GM18502 (cell line): ENCODE results near the gene STK35.
"Not testable (repeated sequence)": the region's sequence is repeated elsewhere in the genome, so short reads cannot be mapped to it uniquely, and the experiment has no call there.

Source experiments
- ATAC-seq: cut with Tn5 transposase; IDR thresholded peaks from one replicate; pipeline ENCODE4 v1.9.1; 2021; ENCODE audit warnings: mild to moderate bottlenecking; ENCODE audit not compliant: unreplicated experiment, poor library complexity

Gene STK35

DNA sequence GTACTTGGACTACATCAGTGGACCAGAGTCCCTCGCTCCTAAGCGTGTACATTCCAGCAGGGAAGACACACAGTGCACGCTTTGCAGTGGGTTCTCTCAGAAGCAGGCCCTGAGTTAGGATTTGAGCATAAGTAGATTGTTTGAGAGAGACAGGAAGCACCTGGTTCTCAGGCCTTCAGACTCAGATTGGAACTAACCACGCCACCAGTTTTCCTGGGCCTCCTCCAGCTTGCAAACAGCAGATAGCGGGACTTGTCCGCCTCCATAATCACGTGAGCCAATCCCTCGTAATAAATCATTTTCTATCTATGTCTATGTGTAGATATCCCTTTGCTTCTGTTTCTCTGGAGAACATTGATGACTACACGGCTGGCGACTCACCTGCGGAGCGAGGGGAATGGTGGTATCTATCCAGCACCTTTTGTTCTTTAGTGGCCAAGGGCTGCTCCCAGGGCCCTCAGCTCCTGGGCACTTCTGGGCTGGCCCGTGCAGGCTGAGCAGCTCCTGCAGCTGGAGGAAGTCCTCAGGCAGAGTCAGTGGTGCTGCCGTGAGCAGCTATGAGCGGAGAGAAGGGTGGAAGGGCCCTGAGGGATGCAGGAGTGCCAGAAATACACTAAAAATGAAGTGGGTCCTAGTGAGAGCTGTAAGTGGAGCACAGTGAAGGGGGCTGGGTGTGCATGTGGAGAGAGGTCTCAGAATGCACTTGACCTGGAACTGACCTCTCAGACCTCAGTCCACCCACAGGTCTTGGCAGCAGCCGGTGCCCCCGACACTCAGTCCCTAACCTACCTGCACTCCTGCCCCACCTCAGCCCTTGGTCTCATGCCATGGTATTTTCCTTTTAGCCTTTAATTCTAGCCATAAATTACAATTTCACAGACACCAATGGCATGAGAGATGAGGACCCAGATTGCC, 76.9 kb downstream of the STK35 start:
- ATAC-seq, result no peak

DNA sequence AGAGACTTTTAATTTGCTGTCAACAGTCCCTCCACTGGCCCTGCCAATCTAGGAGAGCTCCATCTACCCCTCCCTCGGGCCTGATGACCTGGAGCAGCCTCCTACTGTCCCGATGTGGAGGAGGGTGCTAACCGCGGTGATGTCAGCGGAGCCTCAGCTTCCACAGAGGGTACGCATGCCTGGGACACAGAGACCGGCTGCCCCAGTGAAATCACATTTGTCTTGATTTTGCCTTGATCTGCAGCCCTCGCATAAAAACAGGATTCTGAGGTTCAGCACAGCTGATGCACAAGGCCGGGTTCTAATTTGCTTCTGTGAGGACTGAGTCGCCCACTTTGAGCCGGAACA, 77.6 kb downstream of the STK35 start:
- no peak for ATAC-seq

DNA sequence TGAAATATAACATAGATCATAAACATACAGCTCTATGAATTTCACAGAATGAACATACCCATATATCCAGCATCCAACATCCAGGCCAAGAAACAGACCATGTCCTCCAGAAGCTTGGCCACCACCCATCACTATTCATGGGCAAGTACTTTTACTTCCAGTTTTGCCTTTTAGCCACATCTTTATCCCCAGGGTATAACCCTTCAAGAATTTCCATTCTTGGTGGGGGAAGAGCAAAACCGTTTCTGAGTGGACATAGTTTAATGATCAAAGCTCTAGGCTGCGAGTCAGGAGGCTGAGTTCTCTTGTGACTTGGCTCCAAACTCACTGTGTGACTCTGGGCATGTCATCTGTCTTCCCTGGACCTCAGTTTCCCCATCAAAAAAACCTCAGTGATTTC, 78.3 kb downstream of the STK35 start:
- ATAC-seq, result no peak

DNA sequence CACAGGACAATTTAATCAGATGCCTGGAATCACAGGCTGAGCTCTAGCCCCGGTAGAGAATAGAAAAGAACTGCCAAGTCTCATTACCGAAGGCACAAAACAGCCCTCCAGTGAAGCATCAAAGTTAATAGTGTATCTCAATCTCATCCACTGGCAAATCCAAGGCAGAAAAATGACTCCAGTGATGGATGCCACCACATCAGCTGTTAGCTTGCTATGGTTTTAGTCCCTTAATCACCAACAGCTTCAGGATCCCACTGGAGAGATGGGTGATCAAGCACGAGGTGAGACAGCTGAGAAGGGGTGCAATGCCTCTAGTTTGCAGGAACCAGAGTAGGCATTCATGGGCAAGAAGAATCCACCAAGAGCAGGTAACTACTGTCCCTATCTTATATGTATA, 81.8 kb downstream of the STK35 start:
- ATAC-seq, result no peak

DNA sequence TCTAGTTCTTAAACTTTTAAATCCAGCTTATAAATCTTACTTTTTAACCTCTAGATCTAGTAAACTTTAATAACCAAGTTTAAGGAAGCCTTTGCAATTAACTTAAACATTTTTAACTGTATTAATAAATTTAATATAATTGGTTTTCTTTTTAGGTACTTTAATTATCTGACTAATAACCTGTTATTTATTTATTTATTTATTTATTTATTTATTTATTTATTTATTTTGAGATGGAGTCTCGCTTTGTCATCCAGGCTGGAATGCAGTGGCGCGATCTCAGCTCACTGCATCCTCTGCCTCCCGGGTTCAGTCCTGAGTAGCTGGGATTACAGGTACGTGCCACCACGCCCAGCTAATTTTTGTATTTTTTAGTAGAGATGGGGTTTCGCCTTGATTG, 83.3 kb downstream of the STK35 start:
- not testable (repeated sequence) for ATAC-seq

DNA sequence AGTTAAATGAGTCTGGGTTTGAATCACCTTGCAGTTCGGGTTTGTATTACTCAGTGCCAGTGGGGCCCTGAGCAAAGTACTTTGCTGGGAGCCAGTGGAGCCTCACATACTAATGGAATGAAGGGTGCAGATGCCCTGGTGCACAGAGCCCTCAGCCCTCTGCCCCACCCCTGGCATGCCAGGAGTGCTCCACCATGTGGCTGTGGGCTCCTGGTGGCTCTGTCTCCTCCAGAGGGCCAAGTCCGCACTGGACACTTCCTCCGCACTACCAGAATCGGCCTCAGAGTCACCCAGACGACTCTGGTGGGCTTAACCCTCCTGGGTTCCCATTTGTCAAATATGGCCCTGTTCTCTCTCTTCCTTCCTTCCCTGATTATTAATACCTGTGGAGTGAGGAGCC, 94.0 kb downstream of the STK35 start:
- ATAC-seq, result no peak

DNA sequence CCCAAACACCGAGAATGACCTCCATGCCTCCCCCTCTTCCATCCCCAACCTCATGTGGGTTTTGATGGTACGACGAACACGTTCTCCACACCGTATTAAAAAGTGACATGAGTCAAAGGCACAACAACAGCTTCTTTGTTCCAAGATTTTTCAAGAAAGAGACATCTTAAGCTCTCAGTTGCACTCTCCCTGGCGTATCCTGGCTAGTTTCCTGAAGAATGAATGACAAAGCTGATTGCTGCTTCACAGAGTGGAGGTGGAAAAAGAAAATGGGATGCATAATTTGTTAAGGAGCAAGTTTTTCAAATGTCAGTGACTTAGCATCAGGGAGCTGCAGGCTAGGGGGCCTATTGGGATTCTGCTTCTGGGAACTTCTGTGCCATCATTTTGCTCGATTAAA, 95.5 kb downstream of the STK35 start:
- no peak for ATAC-seq
